Measurements from ENCODE around the gene DENND6B.
A peak's percentile ranks its signal among the peaks of the same experiment; 100 is the strongest.

Gene DENND6B

DNA sequence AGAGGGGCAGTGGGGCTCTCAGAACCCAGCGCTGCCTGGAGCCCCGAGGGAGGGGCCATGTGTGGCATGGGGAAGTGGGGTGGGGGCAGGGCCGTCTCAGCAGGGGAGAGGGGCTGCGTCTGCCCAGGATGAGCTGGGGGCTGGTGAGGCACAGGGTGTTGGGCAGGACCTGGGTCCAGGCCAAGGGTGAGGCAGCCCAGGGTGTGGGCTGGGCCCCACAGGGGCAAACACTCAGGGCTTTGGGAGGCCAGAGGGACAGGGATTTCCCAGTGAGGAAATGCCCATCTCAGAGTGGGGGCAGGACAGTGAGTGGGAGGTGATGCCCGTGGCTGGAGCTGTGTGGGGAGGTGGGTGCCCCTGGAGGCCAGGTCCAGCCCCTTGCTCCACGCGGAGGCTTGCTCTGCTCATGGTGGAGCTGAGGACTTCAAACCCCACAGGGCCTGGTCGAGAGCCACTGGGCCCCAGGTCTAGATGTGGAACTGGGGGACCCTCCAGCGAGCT is 24.7 kb downstream of the DENND6B start:
- DNase-seq: no peak

DNA sequence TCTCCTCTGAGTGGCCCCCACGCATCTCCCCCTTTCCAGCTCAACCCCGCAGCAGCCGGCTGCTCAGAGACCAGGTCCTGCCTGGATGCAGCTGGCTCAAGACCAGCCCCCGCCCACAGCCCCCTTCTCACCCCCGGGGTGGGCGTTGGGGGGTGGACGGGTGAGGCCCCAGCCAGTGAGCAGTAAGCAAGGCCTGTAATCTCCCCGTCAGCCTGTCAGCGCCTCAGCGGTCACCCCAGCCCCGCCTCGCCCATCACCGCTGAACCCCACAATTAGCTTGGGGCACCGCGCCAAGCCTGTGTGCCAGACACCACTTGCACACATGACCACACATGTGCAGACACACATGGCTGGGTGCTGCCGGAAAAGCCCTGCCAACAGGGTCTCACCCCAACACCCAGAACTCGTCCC is 25.2 kb downstream of the DENND6B start:
- no peak for DNase-seq

DNA sequence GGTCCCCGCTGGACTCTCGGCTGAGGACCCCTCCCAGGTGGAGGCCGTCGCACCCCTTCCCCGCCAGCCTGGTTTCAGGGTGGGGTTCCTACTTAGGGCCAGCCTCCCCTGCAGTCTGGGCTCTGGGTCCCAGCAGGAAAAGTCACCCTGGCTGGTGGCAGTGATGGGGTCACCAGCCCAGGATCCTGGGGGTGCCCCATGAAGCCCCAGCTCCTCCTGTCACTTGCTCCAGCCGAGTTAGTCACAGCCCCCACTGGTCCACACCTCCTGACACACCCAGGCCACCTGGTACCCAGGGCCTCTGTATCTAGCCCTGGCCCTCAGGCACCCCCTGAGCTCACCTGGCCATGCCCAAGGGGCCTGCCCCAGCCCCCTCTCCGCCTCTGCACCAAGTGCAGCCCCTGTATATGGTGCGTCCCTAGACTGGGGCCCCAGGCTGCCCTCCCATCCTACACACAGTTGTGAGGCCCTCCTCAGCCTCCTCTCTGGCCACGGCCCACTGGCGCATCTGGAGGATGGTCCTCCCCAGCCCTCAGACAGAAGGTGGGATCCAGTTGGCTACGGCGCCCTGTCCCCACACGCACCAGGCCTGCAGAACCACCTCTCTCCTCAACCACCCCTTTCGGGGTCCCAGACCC is 26.1 kb downstream of the DENND6B start:
- DNase-seq: no peak

DNA sequence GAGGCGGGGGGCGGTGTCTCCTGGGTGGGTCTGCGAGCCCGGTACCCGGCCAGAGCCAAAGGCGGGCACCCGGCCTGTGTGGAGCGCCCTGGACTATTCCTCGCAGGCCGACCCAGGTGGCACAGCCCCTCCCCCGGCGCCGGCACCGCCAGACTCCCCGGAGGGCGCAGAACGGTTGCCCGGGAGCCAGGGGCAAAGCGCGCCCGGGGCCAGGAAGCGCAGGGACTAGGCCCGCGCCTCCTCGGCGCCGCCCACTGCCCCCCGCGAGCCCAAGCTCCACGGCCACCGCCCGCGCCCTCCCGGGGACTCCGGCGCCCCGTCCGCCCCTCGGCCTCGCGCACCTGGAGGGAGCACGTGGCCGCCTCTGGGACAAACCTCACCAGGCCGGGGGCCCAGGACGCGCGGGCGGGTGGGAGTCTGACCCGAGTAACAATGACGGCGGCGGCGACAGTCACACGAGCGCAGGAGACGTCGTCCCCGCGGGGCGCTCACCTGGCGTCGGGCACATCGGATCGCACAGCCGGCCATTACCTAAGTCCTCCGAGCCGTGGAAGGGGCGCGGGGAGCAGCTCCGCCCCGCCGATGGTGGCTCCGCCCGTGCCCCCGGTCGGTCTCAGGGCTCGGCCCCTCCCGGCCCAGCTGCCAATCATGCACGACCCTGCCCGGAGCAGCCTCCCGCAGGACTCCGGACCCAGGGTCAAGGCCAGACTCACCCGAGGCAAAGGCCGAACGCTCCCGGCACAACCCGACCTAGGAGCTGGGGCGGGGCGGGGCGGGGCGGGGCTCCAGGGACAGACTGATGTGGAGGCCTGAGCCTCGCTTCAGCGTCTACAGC is 26.8 kb downstream of the DENND6B start:
- no peak for DNase-seq

DNA sequence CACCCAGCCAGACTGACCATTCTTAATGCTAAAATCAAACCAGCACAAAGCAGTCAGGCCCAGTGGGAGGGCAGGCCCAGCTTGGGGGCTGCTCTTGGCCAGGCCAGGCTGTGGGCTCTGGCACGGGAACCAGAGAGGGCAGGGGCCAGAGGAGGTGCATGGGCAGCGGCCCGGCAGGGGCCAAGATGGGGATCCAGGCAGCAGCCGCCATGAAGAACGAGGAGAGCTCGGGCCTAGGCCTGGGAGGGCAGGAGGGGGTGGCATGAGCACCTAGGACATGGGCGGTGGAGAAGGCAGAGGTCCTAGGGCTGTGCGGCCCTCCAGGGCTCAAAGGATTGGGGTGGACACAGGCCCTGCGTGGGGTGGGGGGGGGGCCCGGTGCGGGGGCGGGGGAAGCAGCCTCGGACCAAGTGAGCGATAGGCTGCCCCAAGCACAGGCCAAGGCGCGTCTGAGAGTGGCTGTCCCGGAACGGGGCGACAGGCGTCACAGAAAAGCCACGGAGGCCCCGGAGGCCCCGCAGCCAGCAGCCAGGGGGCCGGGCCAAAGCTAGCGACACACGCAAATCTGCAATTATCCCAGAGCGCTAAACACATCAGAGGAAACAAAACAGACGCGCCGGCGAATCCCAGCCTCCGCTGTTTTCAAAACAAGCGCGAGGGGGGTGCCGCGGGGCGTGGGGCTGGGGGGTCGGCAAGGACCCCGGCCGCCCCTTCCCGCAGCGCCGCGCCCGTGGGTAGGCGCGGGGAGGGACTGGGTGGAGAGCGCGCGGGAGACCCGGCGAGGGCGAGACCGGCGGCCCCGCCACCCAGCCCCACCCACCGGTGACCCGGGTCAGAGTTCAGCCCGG is 27.7 kb downstream of the DENND6B start:
- no peak for DNase-seq

DNA sequence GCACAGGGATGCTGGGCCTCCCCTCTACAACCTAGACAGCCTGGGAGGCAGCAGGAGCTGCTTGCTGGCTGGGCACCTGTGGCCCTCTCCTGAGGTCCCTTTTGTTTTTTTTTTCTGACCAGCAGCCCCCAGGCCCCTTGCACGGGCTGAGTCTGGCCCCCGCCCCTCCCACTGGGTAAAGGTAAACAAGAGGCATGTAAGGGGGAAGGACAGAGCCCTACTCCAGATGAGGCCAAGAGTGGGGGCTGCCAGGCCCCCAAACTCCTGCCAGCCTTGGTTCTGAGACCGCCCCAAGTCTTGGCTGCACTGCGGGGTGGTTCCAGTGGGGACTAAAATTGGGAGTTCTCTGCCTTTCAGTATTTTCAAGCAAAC is 28.6 kb downstream of the DENND6B start:
- no peak for DNase-seq

DNA sequence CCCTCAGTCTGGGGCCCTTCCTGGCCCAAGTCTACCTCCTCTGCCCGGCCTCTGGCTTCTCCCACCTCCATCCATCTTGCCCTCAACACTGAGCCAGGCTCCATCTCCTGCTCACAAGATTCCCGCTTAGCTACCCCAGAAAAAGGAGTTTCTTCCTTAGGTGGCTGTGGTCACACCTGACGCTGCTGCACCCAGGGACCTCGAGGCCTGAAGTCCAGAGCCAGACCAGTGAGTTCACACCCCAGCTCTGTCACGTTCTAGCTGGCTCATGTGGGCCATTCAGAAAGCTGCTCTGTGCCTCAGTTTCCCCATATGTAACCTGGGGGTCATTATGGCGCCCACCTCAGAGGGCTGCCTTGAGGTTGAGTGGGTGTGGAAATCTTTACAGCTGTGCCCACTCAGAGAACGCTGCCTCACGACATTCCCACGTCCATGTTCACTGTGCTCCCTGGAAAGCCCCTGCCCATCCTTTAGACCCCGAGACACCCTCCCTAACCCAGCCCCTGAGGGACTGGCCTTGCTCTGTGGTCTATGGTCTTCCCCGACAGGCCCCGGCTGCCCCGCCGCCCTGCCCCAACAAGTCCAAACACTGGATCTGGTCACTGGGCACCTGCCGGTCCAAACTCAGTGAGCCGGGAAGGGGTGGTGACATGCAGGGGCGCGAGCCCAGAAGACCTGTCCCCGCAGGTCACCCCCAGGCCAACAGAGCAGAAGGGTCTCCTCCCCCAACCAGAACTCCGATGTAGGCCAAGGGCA is 29.1 kb downstream of the DENND6B start:
- DNase-seq: no peak

DNA sequence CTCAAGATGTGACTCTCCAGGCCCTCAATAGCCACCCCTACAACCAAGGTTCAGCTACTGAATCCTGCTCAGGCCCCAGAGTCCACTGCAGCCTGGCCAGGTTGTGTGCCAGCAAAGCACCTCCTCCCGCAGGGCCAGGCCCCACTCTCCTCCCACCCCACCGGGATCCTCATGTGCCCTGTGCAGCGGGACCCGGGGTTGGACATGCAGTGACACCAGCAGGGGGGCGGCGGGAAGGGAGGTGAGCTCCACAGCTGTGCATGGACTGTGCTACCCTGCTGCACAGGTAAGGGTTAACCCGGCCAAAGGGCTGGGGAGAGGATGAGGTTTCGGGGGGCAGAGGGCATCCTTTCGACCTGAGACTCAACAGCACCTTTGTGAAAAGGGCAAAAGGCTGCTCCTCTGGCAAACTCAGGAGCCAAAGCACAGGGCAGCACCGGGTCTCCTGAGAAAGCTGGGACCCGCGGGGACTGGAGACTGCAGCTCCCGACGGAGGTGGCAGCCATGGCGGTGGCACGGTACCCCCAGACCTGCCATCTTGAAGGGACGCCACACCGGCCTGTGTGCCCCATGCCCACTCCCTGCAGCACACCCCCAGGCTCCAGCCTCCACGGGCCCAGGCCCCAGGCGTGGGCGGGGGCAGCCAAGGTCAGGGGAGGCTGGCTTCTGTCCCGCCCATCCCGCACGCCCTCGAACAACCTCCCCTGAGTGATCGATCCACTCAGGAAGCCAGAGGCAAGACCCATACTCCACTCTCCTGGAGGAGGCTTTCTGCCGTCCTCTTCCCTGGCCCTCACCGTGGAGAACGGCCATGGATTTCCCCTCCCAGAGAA is 29.9 kb downstream of the DENND6B start:
- DNase-seq: no peak

DNA sequence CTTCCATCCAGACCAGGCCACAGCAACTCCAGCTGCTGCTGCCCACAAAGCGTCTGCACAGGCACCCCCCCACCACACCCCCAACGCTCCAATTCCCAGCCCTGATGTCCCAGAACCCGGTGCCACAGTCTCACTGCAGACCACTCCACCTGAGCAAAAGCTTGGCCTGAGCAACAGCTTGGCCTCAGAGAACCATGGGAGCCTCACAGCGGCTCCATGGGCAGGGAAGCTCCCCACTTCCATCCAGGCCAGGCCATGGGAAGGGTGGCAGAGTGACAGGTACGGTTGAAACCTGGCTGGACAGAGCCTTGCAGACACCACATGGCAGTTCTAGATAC is 32.5 kb downstream of the DENND6B start:
- no peak for DNase-seq

DNA sequence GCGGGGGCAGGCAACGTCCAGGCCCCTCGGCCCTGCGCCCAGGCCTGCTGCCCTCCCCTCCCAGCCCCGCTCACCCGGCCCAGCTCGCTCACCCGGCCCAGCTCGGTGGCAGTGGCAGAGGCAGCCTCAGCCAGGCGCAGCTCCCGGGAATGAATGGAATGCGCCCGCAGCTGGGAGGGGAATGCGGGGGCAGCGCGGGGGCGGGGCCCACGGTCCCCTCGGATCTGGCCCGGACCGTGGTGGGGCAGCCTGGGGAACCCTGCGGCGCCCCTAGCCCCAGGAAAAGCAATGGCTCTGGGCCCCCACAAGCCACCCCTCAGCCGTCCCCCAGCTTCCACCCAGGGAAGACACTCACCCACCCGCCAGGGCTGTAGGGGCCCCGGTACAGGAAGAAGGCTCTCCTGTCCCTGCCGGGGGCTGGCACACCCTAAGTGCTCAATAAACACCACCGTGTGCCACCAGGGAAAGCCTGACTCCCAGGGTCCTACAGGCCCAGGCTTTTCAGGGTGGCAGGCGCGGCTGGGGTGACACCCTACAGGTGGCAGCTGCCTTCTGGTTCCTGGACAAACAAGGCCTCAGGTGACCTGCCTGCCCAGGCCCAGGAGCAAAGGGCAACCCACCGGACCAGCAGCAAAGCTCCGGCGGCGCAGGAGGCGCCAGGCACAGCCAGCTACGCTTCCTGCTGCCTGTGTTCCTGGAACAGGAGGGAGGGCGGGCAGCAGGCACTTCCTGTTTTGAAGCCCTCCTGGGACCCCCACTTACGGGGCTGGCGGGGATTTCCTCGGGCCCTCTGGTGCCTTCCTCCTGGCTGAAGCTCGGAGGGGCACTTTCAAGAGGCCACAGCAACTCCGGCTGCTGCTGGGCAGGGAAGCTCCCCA is 33.1 kb downstream of the DENND6B start:
- peak in 1 of 2 experiments; percentile 31 for DNase-seq

DNA sequence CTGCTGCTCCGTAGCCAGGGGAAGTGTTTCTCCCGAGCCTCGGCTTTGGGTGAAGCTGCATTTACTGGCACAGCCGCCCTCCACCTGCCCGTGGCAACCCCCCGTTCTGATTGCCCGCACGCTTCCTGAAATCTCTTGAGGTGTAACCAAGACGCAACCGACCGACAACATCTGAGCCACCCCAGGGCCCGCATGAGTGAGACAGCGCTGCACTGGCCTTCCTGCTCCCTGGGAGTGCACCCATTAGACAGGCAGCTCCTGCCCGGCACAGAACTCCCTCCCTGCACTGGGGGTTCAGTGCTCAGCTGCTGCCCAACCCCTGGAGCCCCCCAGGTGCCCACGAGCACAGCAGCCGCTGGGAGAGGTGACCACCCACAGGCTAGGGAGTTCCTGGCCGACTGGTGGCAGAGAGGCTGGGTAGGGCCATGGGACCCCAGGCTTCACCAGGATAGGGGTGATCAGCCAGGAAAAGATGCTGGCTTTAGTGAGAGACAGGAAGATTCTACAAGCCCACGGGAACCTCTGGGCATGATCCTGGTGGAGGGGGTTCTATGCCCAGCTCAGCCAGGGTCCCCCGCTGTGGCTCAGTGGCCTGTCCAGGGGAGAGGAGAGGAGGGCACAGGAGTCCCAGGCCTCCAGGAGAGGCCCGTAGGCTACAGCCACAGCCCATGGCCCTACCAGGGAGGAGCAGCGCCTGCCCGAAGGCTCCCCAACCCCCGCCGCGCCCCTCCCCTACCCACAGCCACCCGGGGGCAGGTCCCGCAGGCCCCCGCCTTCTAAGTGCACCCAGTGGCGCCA is 34.0 kb downstream of the DENND6B start:
- no peak for DNase-seq

DNA sequence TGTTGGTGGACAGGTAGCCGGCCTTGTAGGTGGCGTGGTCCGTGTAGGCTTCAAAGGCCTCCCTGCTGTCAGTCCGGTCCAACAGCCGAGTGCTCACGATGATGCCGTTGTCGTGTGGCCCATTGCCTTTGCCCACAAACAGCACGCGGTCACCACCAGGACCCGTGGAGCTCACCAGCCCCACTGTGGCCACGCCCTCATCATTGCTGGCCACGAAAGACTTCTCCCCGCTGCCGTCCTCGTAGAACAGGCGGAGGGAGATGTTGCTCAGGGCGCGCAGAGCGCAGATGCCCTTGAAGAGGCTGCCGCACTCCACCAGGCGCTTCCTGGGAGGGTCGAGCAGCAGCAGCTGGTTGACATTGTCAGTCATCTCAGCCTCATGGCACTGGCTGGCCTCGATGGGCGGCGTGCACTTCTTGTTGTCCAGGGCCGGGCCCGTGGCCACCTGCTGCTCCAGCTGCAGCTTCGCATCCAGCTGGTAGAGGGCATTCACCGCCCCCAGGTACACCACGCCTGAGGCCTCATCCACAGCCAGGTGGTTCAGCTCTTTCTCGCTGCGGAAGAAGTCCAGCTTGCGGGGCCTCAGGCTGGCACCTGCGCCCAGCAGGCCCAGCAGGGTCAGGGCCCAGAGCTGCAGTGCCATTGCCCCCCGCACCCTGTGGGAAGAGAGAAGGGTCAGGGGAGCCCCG is 36.7 kb downstream of the DENND6B start:
- no peak for DNase-seq

DNA sequence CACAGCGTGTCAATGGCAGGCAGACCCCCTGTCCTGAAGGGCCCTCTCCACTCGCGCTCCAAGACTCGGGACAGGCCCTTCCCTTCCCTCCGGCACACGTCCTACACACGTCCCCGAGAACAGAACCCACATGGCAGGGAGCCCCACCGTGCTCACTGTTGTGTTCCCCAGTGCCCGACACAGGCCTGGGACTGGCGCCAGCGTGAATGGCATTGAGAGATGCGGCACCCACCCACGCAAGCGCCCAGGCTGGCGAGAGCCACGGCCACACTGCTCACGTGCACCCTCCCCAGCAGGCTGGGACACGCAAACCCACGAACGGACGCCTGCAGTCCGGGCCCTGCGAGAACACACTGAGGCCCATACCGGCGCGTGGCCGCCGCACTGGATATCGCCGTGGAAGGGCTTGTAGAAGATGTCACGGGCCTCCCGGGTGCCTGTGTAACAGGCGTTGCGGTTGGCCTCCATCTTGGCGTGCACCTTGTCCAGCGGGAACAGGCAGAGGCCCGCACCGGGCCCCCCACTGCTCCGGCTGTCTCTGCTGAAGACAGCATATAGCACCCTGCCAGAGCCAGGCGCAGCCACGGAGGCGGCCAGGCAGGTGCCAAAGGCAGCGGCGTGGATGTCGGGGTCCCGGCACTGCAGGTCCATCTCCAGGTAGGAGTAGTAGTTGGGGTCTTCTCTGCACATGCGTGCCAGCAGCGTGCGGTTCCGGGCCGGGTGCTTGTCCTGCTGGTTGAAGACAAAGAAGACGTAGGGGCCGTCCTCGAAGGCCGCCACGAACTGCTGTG is 37.5 kb downstream of the DENND6B start:
- DNase-seq: no peak

DNA sequence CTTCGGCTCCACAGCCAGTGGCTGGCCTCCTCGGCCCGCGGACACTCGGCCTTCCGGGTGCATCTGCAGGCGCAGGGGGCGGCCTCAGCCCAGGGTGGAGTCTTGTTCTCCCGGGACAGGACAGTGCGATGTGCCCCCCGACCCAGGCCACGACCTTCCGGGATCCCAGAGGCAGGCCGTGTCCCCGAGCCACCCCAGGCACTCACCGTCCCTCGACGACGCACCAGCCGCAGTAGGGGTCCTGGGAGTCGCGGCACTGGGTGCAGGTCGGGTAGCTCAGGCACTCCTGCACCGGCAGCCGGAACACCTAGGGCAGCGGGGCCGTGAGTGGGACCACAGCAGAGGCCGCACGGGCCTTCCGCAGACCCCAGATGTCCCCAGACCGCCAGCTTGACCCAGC is 39.1 kb downstream of the DENND6B start:
- no peak for DNase-seq

DNA sequence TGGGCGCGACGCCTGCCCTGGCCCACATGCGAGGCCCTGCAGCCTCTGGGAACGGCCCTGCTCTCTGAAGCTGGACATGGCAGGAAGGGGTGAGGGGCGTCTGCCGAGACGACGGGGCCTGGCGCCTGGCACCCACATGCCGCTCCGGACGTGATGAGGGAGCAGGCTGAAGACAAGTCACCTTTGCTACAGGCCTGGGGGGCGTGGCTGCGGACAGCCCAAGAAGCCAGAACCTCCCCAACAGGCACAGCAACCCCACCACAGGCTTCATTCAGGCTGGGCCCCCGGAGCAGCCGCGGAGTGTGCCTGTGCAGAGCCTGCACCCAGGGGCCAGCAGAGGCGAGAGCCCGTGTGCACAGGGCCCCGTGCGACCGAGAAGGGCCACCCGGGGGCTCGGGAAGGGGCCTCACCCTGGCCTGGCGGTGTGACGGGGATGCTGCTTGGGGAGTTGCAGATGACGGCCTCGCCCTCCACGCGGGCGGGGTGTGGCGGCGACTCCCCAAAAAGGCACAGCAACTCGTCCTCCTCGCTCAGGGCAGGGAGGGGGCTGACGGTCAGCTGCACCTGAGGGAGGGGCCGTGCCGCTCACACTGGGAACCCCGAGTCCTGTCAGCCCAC is 40.0 kb downstream of the DENND6B start:
- no peak for DNase-seq

DNA sequence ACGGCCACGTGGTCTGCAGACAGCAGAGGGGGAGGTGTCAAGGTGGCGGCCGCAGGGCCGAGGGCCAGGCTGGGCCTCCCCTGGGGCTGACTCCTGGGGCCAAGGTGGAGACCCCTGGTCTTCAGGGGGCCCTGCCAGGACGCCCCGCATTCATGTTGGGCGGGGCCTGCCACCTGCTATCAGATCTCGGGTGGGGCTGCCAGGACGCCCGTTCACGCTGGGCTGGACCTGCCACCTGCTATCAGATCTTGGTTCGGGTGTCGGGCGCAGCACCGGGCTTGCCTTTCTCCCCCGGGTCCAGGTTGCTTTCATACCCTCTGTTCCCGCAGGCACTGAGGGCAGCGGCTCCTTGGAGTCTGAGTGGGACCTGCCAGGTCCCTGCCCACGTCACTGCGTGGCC is 40.5 kb downstream of the DENND6B start:
- no peak for DNase-seq

DNA sequence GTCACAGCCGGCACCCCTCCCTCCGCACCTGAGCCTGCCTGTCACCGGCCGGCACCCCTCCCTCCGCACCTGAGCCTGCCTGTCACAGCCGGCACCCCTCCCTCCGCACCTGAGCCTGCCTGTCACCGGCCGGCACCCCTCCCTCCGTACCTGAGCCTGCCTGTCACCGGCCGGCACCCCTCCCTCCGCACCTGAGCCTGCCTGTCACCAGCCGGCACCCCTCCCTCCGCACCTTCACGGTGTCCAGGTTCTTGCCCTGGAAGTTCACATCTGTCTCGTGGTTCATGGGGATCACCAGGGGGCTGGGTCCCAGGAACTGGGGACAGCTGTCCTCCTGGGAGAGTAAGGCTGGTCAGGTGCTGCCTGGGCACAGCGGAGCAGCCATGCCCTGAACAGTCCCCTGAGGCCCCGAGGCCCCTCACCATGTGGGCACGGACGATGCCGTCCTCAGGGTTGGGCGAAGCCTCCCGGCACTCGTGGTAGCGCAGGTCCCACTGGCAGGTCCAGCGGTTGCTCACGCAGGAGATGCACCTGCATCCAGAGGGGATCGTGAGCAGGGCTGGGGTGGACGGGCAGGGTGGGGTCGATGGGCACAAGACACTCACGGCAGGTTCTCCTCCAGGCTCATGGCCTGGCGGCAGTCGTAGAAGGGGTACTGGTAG is 41.1 kb downstream of the DENND6B start:
- no peak for DNase-seq

DNA sequence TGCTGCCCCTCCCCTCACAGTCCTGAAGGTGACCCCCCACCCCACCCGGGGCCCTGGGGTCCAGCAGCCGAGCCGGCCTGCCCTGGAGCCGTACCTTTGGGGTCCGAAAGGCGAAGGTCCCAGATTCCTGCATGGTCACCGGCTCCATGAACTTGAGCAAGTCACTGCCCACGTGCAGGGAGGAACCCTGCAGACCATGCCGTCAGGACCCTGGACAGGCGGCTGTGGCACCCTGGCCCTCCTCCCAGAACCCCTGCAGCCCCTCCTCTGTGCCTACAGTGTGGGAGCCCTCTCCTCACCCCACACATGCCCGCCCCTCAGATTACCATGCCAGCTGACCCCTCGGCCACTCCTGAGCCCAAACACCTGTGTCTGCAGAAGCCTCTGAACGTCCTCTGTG is 42.3 kb downstream of the DENND6B start:
- DNase-seq: no peak
